Ishikawa (cell line): ENCODE data around the gene VSX1.

Experiments used
- CEBPB ChIP-seq: IDR thresholded peaks from 2 replicates; pipeline ENCODE4 v1.6.1; 2012
- CREB1 ChIP-seq: IDR thresholded peaks from 2 replicates; pipeline ENCODE4 v1.6.1; 2012; ENCODE audit warnings: low read depth
- EGR1 ChIP-seq: IDR thresholded peaks from 2 replicates; pipeline ENCODE4 v1.6.1; 2012
- EP300 ChIP-seq: IDR thresholded peaks from 2 replicates; pipeline ENCODE4 v1.6.1; 2012; ENCODE audit warnings: borderline replicate concordance
- FOXM1 ChIP-seq: IDR thresholded peaks from 2 replicates; pipeline ENCODE4 v1.6.1; 2012; ENCODE audit warnings: low read depth, borderline replicate concordance
- MAX ChIP-seq: IDR thresholded peaks from 2 replicates; pipeline ENCODE4 v1.6.1; 2012
- NFIC ChIP-seq: IDR thresholded peaks from 2 replicates; pipeline ENCODE4 v1.6.1; 2012
- RAD21 ChIP-seq: IDR thresholded peaks from 2 replicates; pipeline ENCODE4 v1.6.1; 2012; ENCODE audit warnings: low read depth
- REST ChIP-seq: IDR thresholded peaks from 2 replicates; pipeline ENCODE4 v1.6.1; 2012; ENCODE audit warnings: low read depth, mild to moderate bottlenecking
- TAF1 ChIP-seq: IDR thresholded peaks from 2 replicates; pipeline ENCODE4 v1.6.1; 2012; ENCODE audit warnings: low read depth, mild to moderate bottlenecking
- TCF12 ChIP-seq: IDR thresholded peaks from 2 replicates; pipeline ENCODE4 v1.6.1; 2012; ENCODE audit warnings: low read depth
- TEAD4 ChIP-seq: IDR thresholded peaks from 2 replicates; pipeline ENCODE4 v1.6.1; 2012
- USF1 ChIP-seq: IDR thresholded peaks from 2 replicates; pipeline ENCODE4 v1.6.1; 2012
- YY1 ChIP-seq: IDR thresholded peaks from 2 replicates; pipeline ENCODE4 v1.6.1; 2012; ENCODE audit warnings: low read depth
- ZBTB7A ChIP-seq: IDR thresholded peaks from 2 replicates; pipeline ENCODE4 v1.6.1; 2012; ENCODE audit warnings: low read depth

The VSX1 gene

GRCh38 chr20:25038591-25039015 lies 43.3 kb downstream of the VSX1 start:
- TF ChIP-seq CREB1 (no peak), EP300 (no peak), USF1 (no peak), MAX (no peak), YY1 (no peak), TCF12 (no peak), TEAD4 (no peak), EGR1 (no peak), ZBTB7A (no peak), CEBPB (no peak), TAF1 (no peak), NFIC (no peak)

- TF ChIP-seq REST (no peak), ZBTB7A (no peak), NFIC (no peak), CEBPB (no peak), MAX (no peak), EGR1 (no peak), RAD21 (no peak), TEAD4 (no peak), EP300 (no peak)
Measured at GRCh38 chr20:25038103-25038410, 43.9 kb downstream of the VSX1 start.

- TF ChIP-seq YY1 (no peak), MAX (no peak), TEAD4 (no peak), USF1 (no peak), TAF1 (no peak), ZBTB7A (no peak), NFIC (no peak), CEBPB (no peak), RAD21 (no peak)
Measured at GRCh38 chr20:25037288-25038102, 44.4 kb downstream of the VSX1 start.

GRCh38 chr20:25036331-25036936 lies 45.5 kb downstream of the VSX1 start:
- TF ChIP-seq FOXM1 (no peak), YY1 (no peak), NFIC (no peak), EP300 (no peak), CREB1 (no peak), RAD21 (no peak), REST (no peak), CEBPB (no peak), TEAD4 (no peak), TAF1 (no peak), EGR1 (no peak), ZBTB7A (no peak), USF1 (no peak), MAX (no peak), TCF12 (no peak)

GRCh38 chr20:25035921-25036320 lies 46.0 kb downstream of the VSX1 start:
- TF ChIP-seq TEAD4 (no peak), ZBTB7A (no peak)
